NCI-H774 (cell line): ENCODE measurements around the gene ASPSCR1.
"Not testable (repeated sequence)": the region's sequence is repeated elsewhere in the genome, so short reads cannot be mapped to it uniquely, and the experiment has no call there.

Experiments
- DNase-seq: peaks from one replicate; lab custom pipeline; 2025; lab: John Stamatoyannopoulos, UW

The ASPSCR1 gene

DNA sequence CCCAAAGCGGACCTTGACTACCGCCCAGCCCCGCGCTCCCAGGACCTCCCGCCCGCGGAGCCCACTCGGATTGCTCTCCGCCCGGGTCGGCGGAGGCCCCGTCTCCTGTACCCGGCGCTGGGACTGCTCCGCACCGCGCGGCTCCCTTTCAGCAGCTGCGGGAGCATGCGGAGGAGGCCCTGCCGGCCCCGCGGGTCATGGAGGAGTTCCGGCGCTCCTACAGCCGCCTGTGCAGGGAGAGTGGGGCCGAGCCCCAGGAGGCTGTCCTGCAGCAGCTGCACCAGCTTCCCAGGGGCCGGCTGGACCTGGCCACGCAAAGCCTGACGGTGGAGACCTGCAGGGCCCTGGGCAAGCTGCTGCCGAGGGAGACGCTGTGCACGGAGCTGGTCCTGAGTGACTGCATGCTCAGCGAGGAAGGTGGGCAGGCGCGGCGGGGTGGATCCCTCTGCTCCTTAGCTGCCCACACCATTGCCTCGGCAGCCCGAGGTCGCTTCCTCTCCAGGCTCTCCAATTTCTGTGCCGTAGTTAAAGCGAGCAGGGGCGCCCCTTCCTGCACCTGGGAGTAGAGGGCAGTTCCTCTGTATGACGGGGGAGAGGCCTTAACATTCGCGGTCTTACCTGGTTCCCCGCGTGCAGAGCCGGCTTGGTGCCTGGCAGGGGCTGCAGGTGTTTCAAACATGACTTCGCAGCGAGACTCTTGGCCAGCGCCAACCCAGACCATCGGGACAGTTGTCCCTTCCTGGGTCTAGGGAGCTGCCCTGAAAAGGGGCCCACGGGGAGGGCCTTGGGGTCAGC is 46.2 kb downstream of the ASPSCR1 start:
- DNase-seq, result no peak

DNA sequence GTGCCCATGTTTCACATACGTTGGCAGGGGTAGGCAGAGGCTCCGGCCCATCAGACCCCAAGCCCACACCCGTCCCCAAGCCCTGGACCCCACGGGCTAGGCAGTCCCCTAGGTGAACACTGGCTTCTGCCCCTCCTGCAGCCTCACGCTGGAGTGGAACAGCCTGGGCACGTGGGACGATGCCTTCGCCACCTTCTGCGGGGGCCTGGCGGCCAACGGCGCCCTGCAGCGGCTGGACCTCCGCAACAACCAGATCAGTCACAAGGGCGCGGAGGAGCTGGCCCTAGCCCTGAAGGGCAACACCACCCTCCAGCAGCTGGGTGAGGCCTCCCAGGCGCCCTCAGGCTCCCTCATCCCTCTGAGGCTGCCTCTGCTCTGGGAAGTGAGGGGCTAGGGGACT is 47.4 kb downstream of the ASPSCR1 start:
- DNase-seq, result no peak

DNA sequence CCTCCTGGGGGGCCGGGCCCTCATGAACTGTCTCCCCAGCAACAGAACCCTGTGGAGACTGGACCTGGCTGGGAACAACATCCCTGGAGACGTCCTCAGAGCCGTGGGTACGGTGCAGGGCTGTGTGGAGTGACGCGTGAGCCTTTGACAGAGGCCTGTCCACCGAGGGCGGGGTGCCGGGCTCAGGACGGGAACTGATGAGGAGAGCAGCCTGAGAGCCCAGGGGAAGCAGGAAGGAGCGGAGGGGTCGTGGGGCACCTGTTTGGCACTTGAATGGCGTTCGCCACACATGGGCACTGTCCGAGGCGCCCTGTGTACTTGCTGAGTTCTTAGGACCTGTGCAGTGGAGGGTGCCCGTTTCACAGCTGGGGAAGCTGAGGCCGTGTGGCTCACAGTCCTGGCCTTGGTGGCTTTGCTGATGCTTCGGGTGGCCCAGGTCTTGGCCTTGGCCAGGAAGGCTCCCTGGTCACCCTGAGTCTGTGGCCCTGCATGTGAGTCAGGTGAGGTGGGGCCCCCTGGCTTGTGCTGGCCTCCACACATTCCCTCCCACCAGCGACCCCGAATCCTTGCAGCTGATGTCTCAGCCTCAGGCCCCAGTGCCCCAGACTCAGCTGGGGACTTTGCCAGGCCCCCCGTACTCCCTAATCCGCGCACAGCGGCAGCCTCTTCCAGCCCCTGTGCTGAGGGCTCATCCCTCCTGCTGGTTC is 48.1 kb downstream of the ASPSCR1 start:
- no peak for DNase-seq

DNA sequence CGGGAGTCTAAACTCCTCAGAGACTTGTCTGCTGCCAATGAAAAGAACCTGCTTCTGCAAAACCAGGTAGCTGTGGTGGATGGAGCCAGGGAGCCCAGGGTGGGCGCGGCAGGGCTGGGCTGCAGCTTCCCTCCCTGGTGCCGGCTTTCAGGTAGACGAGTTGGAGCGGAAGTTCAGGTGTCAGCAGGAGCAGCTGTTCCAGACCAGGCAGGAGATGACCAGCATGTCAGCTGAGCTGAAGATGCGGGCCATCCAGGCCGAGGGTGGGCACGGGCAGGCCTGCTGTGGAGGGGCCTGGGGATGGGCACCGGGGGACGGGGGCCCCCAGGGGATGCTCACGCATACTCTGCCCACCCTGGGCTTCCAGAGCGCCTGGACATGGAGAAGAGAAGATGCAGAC is 50.8 kb downstream of the ASPSCR1 start:
- DNase-seq, result no peak

DNA sequence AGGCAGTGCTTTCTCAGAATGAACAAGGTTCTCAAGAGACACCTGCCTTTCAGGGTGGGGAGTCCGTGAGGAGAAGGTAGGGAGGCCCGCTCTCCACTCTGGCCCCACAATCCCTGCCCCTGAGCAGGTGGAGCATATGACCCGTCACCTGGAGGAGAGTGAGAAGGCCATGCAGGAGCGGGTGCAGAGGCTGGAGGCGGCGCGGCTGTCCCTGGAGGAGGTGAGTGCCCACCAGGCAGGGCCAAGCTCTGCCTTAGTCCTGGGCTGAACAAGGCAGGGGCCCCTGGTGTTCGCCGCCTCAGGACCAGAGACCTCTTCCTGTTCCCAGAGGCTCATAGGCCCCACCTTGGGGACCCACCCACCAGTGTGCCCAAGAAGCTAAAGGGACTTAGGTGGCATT is 51.5 kb downstream of the ASPSCR1 start:
- no peak for DNase-seq

DNA sequence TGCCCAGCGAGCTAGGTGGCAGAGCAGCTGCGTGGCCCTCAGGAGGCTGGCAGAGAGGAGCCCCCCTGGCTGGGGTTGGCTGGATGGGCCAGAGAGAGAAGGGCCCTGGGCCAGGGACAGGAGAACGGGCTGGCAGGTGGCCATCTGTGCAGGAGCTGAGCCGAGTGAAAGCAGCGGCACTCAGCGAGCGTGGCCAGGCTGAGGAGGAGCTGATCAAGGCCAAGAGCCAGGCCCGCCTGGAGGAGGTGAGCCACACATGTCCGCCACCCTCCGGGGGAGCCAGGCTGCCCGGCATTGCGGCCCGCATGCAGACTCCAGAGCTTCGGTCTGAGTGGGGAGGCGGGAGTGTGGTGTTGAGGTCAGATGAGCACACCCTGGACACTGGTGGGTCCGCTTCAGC is 52.0 kb downstream of the ASPSCR1 start:
- DNase-seq, result no peak

DNA sequence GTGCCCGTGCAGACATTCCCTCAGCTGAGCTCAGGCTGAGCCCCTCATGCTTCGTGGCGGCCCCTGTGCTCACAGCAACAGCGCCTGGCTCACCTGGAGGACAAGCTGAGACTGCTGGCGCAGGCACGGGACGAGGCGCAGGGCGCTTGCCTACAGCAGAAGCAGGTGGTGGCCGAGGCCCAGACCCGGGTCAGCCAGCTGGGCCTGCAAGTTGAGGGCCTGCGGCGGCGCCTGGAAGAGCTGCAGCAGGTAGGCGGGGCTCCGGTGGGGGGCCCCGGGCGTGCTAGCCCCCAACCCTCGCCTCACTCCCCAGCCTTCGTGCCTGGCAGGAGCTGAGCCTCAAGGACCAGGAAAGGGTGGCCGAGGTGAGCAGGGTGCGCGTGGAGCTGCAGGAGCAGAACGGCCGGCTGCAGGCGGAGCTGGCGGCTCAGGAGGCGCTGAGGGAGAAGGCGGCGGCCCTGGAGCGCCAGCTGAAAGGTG is 52.6 kb downstream of the ASPSCR1 start:
- no peak for DNase-seq

DNA sequence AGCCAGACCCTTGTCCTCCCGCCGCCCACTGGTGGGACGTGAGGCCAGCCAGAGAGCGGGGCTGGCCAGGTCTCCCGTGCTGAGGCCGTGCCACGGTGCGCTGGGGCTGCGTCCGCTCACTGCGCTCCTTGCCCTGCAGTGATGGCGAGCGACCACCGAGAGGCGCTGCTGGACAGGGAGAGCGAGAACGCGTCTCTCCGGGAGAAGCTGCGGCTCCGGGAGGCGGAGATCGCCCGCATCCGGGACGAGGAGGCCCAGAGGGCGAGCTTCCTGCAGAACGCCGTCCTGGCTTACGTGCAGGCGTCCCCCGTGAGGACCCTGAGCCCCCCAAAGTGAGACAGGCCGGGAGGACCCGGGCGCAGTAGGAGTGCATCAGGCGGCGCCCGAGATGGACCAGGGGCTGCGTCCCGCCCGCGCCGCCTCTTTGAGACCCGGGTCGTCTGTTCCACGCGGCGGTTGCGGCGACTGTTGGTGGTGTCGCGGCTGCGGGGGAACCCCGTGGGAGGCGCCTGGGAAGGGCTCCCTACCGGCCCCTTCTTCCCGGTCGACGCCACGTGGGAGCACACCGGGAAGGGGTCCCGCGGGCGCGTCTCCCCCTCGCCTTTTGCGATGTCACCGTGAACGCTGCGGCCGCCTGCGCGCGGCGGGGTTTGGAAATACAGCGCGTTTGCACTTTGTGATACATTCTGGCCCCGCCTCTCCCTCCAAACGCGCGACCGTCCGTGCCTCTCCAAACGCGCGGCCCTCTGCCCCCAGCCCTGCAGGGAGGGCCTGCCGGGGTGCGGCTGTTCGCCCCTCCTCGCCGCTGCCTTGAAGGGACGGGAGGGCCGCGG is 53.3 kb downstream of the ASPSCR1 start:
- peak; percentile 90 for DNase-seq

DNA sequence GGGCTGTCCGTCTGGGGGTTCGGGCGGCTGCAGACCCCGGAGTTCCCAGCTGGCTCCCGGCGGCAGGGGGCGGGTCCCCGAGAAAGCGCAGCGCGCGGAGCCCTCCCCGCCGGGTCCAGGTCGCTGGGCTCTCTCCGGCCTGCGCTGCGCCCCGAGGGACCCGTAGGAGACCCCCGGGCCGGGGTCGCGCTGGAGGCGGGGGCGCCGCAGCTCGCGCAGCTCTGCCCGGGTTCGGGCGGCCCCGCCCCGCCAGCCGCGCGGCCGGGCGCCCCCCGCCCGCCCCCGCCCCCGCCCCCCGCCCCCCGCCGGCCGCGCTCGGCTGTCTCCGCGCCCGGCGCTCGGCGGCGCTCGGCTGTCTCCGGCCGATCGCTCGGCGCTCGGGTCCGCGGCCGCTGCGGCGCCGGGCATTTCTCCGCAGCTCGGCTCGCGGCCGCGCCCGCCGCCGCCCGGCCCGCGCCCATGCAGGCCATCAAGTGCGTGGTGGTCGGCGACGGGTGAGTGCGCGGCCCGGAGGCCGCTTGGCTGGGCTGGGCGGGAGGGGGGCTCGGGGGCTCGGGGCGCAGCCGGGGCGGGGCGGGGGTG is 54.0 kb downstream of the ASPSCR1 start, which contains the start of gene RAC3:
RAC3 (plus strand) TSS at position 376 of the 582 bp plus-strand sequence; CDS start at position 460, 84 bp downstream.
- DNase-seq, result peak; percentile 68

DNA sequence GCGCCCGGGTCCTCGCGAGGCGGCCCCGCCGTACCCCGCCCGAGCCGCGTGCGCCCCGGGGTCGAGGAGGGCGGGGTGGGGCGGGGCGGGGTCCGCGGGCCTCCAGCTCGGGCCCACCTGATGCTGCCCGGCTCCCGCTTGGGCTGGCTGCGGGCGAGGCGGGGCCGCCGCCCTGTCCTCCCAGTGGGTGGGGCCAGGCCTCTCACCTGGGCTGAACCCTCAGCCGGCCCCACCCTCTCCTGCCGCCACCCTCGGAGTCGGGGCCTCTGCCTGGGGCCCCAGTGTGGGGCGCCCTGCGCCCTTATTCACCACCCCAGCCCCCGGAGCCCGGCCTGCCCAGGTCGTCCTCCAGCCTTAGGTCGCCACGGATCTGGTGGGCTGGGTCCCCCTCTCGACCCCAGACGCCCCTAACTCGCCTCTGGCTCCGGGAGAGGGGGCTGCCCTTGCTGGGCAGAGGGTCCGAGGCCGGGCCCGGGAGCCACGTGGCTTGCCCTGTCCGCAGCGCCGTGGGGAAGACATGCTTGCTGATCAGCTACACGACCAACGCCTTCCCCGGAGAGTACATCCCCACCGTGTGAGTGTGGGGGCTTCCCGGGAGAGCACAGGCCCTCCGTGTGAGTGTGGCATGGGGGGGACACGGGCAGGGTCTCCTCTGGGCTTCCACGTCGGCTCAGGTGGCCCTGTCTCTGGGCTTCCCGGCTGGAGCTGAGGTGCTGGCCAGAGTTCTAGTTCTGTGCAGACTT is 54.6 kb downstream of the ASPSCR1 start:
- DNase-seq, result peak; percentile 82

DNA sequence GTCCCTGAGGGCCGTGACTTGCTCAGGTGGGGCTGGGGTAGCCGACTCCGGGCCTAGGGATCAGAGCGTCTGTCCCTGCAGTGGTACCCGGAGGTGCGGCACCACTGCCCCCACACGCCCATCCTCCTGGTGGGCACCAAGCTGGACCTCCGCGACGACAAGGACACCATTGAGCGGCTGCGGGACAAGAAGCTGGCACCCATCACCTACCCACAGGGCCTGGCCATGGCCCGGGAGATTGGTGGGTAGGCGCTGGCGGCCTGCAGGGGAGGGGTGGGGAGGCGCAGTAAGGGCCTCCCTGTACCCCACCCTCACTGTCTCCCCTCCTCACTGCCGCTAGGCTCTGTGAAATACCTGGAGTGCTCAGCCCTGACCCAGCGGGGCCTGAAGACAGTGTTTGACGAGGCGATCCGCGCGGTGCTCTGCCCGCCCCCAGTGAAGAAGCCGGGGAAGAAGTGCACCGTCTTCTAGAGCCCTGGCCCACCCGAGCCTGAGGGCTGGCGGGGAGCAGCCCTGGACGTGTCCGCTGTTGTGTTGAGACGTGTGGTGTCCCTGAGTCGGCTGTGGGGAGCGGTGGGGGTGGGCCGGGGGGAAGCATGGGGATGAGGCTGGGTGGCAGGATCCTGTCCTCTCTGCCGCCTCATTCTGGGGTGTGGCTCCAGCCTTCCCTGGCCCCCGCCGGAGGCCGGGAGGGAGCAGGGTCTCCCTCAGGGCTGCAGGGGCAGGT is 56.1 kb downstream of the ASPSCR1 start:
- DNase-seq, result no peak

DNA sequence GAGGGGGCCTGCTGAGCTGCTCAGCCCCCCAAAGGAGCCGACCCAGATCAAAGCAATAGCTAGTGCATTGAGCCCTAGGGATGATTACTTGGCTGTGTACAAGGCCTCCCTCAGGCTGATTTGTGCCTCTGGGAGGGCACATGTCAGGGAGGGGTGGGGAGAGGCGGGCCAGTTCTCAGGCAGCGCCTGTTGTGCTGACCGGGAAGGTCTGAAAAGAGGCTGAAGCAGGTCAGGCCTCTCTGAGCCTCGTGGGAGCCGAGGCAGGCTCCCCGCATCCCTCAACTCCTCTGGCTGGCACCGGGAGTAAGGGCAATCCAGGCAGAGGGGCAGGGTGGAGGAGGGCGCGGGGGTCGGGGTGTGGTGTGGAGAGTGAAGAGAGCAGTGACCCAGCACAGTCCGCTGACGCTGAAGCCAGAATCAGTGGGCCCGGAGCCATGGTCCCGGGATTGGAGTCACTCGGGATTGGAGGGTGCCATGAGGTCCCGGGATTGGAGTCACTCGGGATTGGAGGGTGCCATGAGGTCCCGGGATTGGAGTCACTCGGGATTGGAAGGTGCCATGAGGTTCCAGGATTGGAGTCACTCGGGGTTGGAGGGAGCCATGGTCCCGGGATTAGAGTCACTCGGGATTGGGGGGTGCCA is 57.1 kb downstream of the ASPSCR1 start:
- DNase-seq, result no peak

DNA sequence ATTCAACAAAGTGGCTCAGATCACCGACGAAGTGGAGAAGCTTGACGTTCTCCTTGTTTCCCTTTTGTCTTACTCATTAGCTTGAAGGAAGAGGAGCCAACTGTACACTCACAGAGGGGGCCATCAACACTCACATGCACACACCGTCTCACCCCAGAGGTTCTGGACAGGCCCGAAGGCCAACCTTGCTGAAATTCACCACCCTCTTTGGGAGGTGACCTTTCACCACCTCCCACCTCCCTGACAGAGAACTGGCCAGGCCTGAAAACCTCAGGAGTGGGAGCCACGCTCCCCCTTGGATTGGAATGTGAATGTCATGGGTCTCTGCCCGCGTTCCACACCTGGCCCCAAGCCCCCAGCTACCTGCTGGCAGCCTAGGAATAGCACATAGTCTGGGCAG is 58.1 kb downstream of the ASPSCR1 start:
- DNase-seq, result no peak

DNA sequence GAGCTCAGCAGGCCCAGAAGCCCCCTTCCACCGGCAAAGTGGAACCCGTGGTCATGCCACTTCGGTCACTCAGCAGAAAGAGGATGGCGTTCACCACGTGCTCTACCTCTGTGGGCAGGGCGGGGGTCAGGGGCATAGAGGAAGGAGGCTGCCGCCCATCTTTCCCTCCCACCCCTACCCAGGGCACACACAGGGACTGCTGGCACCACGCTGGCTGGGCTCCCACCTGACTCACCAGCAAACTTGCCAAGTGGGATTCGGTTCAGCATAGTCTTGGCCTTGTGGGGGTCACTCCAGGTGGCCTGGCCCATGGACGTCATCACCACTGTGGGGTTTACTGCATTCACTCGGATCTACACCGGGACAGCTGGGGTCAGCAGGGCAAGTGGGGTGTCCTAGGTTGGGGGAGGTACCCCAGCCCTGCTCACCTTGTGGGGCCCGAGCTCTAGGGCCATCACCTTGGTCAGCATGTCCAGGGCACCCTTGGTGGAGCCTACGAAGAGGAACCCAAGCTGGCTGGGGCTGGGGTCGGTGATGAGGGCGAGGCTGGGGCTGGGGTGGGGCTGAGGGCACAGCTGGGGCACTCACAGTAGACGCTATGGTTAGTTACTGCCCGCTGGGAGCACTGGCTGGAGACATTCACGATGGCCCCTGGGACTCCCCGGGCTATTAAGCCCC is 58.7 kb downstream of the ASPSCR1 start:
- no peak for DNase-seq

DNA sequence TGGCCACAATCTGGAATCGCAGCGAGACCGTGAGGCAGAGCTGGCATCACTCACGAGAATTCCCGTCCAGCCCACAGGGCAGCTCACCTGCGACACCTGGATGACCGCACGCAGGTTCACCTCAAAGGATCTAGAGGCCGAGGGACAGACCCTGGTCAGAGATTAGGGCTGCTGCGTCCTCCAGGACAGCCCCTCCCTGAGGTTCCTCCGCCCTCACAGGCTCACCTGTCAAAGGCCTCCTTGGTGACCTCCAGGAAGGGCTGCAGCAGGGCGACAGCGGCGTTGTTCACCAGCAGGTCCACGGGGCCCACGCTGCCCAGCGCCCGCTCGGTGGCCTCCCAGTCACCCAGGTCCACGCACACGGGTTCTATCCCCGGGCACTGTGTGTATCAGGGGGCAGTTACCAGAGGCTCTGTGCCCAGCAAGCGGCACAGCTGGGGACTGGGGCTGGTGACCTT is 59.2 kb downstream of the ASPSCR1 start:
- no peak for DNase-seq

DNA sequence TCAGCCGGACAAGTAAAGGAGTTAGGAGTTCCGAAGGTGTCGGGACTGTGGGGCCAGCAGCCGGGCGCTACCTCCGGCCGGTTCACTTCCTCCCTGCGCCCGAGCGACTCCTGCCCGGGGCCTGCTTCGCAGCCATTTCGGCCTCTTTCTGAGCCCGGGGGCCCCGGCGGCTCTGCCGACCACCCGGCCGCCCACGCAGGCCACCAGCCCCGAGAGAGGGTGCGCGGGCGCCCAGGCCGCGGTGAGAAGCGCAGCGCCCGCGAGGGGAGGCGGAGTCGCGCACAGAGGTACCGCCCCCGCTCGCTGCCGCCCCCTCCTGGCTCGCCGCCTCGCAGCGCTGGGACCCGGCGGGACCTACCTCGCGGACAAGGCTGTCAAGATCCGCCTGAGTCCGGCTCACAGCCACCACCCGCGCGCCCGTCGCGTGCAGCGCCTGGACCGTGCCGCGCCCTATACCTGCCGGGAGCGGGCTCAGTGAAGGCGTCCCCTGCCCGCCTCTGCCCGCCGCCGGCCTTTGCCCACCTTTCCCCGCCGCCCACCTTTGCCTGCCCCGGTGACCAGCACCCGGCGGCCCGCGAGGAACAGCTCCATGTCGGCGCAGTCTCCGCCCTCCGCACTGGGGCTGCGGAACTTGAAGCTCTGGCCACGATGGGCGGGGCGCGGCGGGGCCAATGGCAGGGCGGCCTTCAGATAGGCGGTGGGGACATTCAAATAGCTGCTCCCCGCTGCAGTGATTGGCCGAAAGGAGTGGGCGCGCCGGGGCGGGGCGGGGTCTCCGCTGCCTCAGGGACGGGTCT is 59.9 kb downstream of the ASPSCR1 start, which contains the start of gene DCXR:
DCXR (minus strand) TSS at position 606 of the 797 bp plus-strand sequence; CDS start at position 591, 15 bp downstream.
- DNase-seq, result peak; percentile 98

DNA sequence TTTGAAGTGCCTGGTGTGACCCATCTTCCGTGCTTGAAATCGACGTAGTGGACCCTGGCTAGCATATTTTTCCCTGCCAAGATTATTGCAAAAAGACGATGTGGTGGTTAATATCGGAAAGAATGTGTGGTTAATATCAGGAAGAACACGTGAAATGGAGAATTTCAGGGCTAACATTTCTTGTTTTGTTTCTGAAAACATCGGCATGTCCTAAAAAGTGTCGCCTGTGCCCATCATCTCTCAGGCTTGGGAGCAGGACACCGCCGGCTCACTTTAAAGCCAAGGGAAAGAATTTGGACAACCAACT is 60.4 kb downstream of the ASPSCR1 start:
- DNase-seq, result no peak

DNA sequence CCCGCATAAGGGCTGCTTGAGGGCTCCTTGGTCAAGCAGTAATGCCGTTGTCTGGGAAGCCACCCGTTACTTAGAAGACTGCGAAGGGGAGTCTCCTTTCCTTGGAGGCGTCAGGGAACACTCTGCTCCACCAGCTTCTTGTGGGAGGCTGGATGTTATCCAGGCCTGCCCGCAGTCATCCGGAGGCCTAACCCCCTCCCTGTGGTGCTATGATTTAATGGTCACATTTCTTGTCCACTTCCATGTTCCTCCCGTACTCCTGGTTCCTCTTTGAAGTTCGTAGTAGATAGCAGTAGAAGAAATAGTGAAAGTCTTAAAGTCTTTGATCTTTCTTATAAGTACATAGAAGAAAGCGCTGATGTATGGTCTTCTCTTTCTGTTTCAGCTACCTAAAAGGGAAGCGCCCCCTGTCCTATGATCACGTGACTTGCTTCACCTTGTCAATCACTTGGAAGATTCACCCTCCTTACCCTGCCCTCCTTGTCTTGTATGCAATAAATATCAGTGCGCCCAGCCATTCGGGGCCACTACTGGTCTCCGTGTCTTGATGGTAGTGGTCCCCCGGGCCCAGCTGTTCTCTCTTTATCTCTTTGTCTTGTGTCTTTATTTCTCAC is 61.5 kb downstream of the ASPSCR1 start:
- not testable (repeated sequence) for DNase-seq
